ENCODE measurements around the gene CRYBG2.

The CRYBG2 gene

GRCh38 chr1:26282401-26282918 lies 71.5 kb downstream of the CRYBG2 start:
- peaks cover 55% of the 10 kb centered on the region for H3K4me1 ChIP-seq (ENCODE audit: control insufficient read depth, insufficient read depth, low read depth, low read length)
- WGBS: 89% methylated on average over 18 of the region's 22 CpGs

GRCh38 chr1:26281971-26282370 lies 72.0 kb downstream of the CRYBG2 start:
- peak; percentile 63 for DNase-seq
- no peak overlapping the region for H2BK12ac ChIP-seq (ENCODE audit: low read length in 2 of 2)
- H4K8ac ChIP-seq (ENCODE audit: low read length): peak overlapping the region; percentile 16
- peaks cover 50% of the 10 kb centered on the region for H3K4me1 ChIP-seq (ENCODE audit: control insufficient read depth, insufficient read depth, low read depth, low read length)
- H4K91ac ChIP-seq (ENCODE audit: low read length): no peak overlapping the region
- H3K79me1 ChIP-seq (replicated peaks; ENCODE audit: low read length, poor library complexity, severe bottlenecking): peaks cover 21% of the 10 kb centered on the region
- H2BK120ac ChIP-seq (ENCODE audit: low read depth, low read length): no peak overlapping the region
- WGBS: 27% methylated on average over 15 of the region's 15 CpGs
- H3K36me3 ChIP-seq (ENCODE audit: control insufficient read depth in 1 of 2, insufficient read depth in 2 of 2, low read depth in 1 of 2, low read length in 2 of 2): peaks cover 32 to 42% of the 10 kb centered on the region in 2 experiments
- H3K4ac ChIP-seq (ENCODE audit: low read depth in 1 of 2, low read length in 2 of 2): peak overlapping the region in 1 of 2 experiments; percentile 42
- H3K18ac ChIP-seq (ENCODE audit: low read depth in 1 of 2, low read length in 2 of 2): peak overlapping the region in 1 of 2 experiments; percentile 40
- no peak overlapping the region for H3K23ac ChIP-seq (ENCODE audit: low read length in 2 of 2)
- H2AK5ac ChIP-seq (ENCODE audit: low read length, severe bottlenecking): peak overlapping the region; percentile 14
- H2AFZ ChIP-seq (ENCODE audit: low read depth, low read length): no peak overlapping the region
- H2BK15ac ChIP-seq (ENCODE audit: low read depth, poor library complexity, severe bottlenecking): no peak overlapping the region
- H3K9me3 ChIP-seq (ENCODE audit: control insufficient read depth, low read length): no peaks in the 10 kb centered on the region
- peak overlapping the region in 1 of 2 experiments; percentile 92 for H3K4me3 ChIP-seq (ENCODE audit: insufficient read depth in 1 of 2, low read depth in 1 of 2, low read length in 2 of 2)
- H3K4me2 ChIP-seq (ENCODE audit: low read length, poor library complexity, severe bottlenecking): no peak overlapping the region
- H3K27ac ChIP-seq (ENCODE audit: low read length, poor library complexity, severe bottlenecking): no peak overlapping the region
- no peak overlapping the region for H2BK5ac ChIP-seq (ENCODE audit: low read depth, low read length, poor library complexity, severe bottlenecking)
- peak overlapping the region in 1 of 2 experiments; percentile 84 for H3K14ac ChIP-seq (ENCODE audit: low read length in 2 of 2)
- no peaks in the 10 kb centered on the region for H3K27me3 ChIP-seq (ENCODE audit: control insufficient read depth in 1 of 2, insufficient read depth in 1 of 2, low read length in 2 of 2)
- peak overlapping the region; percentile 84 for H3K9ac ChIP-seq (ENCODE audit: low read length)

More at GRCh38 chr1:26282401-26282918, 71.5 kb downstream of the CRYBG2 start:
- Histone ChIP-seq H3K9ac (ENCODE audit: low read length) (peak overlapping the region; percentile 75), H4K91ac (ENCODE audit: low read length) (peak overlapping the region; percentile 64), H3K27me3 (ENCODE audit: control insufficient read depth in 1 of 2, insufficient read depth in 1 of 2, low read length in 2 of 2) (no peaks in the 10 kb centered on the region), H3K23ac (ENCODE audit: low read length in 2 of 2) (peak overlapping the region in 1 of 2 experiments; percentile 47), H3K4ac (ENCODE audit: low read depth in 1 of 2, low read length in 2 of 2) (peak overlapping the region in 1 of 2 experiments; percentile 11), H2BK5ac (ENCODE audit: low read depth, low read length, poor library complexity, severe bottlenecking) (no peak overlapping the region), H3K14ac (ENCODE audit: low read length in 2 of 2) (peak overlapping the region in 1 of 2 experiments; percentile 21), H3K4me2 (ENCODE audit: low read length, poor library complexity, severe bottlenecking) (no peak overlapping the region), H3K9me3 (ENCODE audit: control insufficient read depth, low read length) (no peaks in the 10 kb centered on the region), H3K36me3 (ENCODE audit: control insufficient read depth in 1 of 2, insufficient read depth in 2 of 2, low read depth in 1 of 2, low read length in 2 of 2) (peaks cover 27 to 37% of the 10 kb centered on the region in 2 experiments), H2BK15ac (ENCODE audit: low read depth, poor library complexity, severe bottlenecking) (no peak overlapping the region), H2BK120ac (ENCODE audit: low read depth, low read length) (no peak overlapping the region), H4K8ac (ENCODE audit: low read length) (no peak overlapping the region), H3K4me3 (ENCODE audit: insufficient read depth in 1 of 2, low read depth in 1 of 2, low read length in 2 of 2) (peak overlapping the region in 1 of 2 experiments; percentile 92), H2AFZ (ENCODE audit: low read depth, low read length) (no peak overlapping the region), H3K79me1 (replicated peaks; ENCODE audit: low read length, poor library complexity, severe bottlenecking) (peaks cover 21% of the 10 kb centered on the region), H2BK12ac (ENCODE audit: low read length in 2 of 2) (peak overlapping the region in 1 of 2 experiments; percentile 8), H3K18ac (ENCODE audit: low read depth in 1 of 2, low read length in 2 of 2) (peak overlapping the region; percentile 16 to 34), H2AK5ac (ENCODE audit: low read length, severe bottlenecking) (peak overlapping the region; percentile 13), H3K27ac (ENCODE audit: low read length, poor library complexity, severe bottlenecking) (no peak overlapping the region)
- DNase-seq: no peak

- 89% methylated on average over 5 of the region's 5 CpGs for WGBS
- no peak overlapping the region for H2BK15ac ChIP-seq (ENCODE audit: low read depth, poor library complexity, severe bottlenecking)
- peaks cover 51% of the 10 kb centered on the region for H3K4me1 ChIP-seq (ENCODE audit: control insufficient read depth, insufficient read depth, low read depth, low read length)
These were observed 72.6 kb downstream of the CRYBG2 start for GRCh38 chr1:26281091-26281958.

More at GRCh38 chr1:26281091-26281958, 72.6 kb downstream of the CRYBG2 start:
- Histone ChIP-seq H2BK12ac (ENCODE audit: low read length in 2 of 2) (peak overlapping the region in 1 of 2 experiments; percentile 74), H3K27me3 (ENCODE audit: control insufficient read depth in 1 of 2, insufficient read depth in 1 of 2, low read length in 2 of 2) (no peaks in the 10 kb centered on the region), H4K91ac (ENCODE audit: low read length) (no peak overlapping the region), H2BK120ac (ENCODE audit: low read depth, low read length) (no peak overlapping the region), H3K9ac (ENCODE audit: low read length) (peak overlapping the region; percentile 84), H2BK5ac (ENCODE audit: low read depth, low read length, poor library complexity, severe bottlenecking) (no peak overlapping the region), H3K4me2 (ENCODE audit: low read length, poor library complexity, severe bottlenecking) (peak overlapping the region; percentile 37), H3K36me3 (ENCODE audit: control insufficient read depth in 1 of 2, insufficient read depth in 2 of 2, low read depth in 1 of 2, low read length in 2 of 2) (peaks cover 34 to 44% of the 10 kb centered on the region in 2 experiments), H3K4me3 (ENCODE audit: insufficient read depth in 1 of 2, low read depth in 1 of 2, low read length in 2 of 2) (peak overlapping the region in 1 of 2 experiments; percentile 92), H3K79me1 (replicated peaks; ENCODE audit: low read length, poor library complexity, severe bottlenecking) (peaks cover 21% of the 10 kb centered on the region), H3K4ac (ENCODE audit: low read depth in 1 of 2, low read length in 2 of 2) (peak overlapping the region in 1 of 2 experiments; percentile 42), H2AFZ (ENCODE audit: low read depth, low read length) (no peak overlapping the region), H3K14ac (ENCODE audit: low read length in 2 of 2) (peak overlapping the region in 1 of 2 experiments; percentile 84), H2AK5ac (ENCODE audit: low read length, severe bottlenecking) (peak overlapping the region; percentile 14), H3K27ac (ENCODE audit: low read length, poor library complexity, severe bottlenecking) (no peak overlapping the region), H3K18ac (ENCODE audit: low read depth in 1 of 2, low read length in 2 of 2) (peak overlapping the region in 1 of 2 experiments; percentile 40), H3K9me3 (ENCODE audit: control insufficient read depth, low read length) (no peaks in the 10 kb centered on the region), H4K8ac (ENCODE audit: low read length) (peak overlapping the region; percentile 16), H3K23ac (ENCODE audit: low read length in 2 of 2) (no peak overlapping the region)
- no peak for DNase-seq

All from mesenchymal stem cell (in vitro differentiated cells and primary cell).